NCI-H748 treated with DMSO at 0.1 percent for 48 hours (cell line): ENCODE results near the gene GATAD2A.

ENCODE experiments used
- DNase-seq: peaks from one replicate; lab custom pipeline; 2025; lab: John Stamatoyannopoulos, UW

GATAD2A gene

GRCh38 chr19:19507354-19507753, 101.9 kb downstream of the GATAD2A start:
- no peak for DNase-seq

- no peak for DNase-seq
Measured at GRCh38 chr19:19508217-19508616, 102.7 kb downstream of the GATAD2A start.

GRCh38 chr19:19510432-19510831, 105.0 kb downstream of the GATAD2A start:
- DNase-seq: no peak

GRCh38 chr19:19513682-19514081, 108.2 kb downstream of the GATAD2A start:
- no peak for DNase-seq

GRCh38 chr19:19514215-19514657, 108.8 kb downstream of the GATAD2A start:
- no peak for DNase-seq

GRCh38 chr19:19514881-19515641, 109.6 kb downstream of the GATAD2A start, which contains the start of gene TSSK6:
TSS of gene TSSK6 (minus strand) at chr19:19515548. CDS start at chr19:19515427, 121 bp downstream.
- DNase-seq: no peak

- peak; percentile 85 for DNase-seq
Measured at GRCh38 chr19:19515642-19516519, 110.4 kb downstream of the GATAD2A start, which contains the start of gene NDUFA13. TSS of gene NDUFA13 (plus strand) at chr19:19516225. CDS start at chr19:19516239, 14 bp downstream.

- DNase-seq: no peak
Measured at GRCh38 chr19:19517235-19517619, 111.8 kb downstream of the GATAD2A start.

- DNase-seq: no peak
Measured at GRCh38 chr19:19520989-19521388, 115.5 kb downstream of the GATAD2A start.

GRCh38 chr19:19523177-19523576, 117.7 kb downstream of the GATAD2A start:
- DNase-seq: no peak

GRCh38 chr19:19524053-19524452, 118.6 kb downstream of the GATAD2A start:
- DNase-seq: no peak

- DNase-seq: no peak
Measured at GRCh38 chr19:19525611-19526380, 120.3 kb downstream of the GATAD2A start.

GRCh38 chr19:19526581-19527370, 121.3 kb downstream of the GATAD2A start:
- DNase-seq: no peak

- DNase-seq: no peak
Measured at GRCh38 chr19:19527371-19527656, 121.8 kb downstream of the GATAD2A start.

GRCh38 chr19:19527674-19528625, 122.5 kb downstream of the GATAD2A start:
- no peak for DNase-seq

GRCh38 chr19:19528721-19529490, 123.4 kb downstream of the GATAD2A start, which contains the start of gene YJEFN3:
TSS of gene YJEFN3 (plus strand) at chr19:19528911. CDS start at chr19:19528933, 22 bp downstream.
- DNase-seq: peak; percentile 30

GRCh38 chr19:19529783-19530422, 124.4 kb downstream of the GATAD2A start:
- no peak for DNase-seq

- DNase-seq: no peak
Measured at GRCh38 chr19:19530423-19530804, 124.9 kb downstream of the GATAD2A start.

- DNase-seq: no peak
Measured at GRCh38 chr19:19530889-19531288, 125.4 kb downstream of the GATAD2A start.
